NCI-H1105 treated with DMSO at 0.1 percent for 48 hours (cell line): ENCODE measurements around the gene BRSK2.
"Not testable (repeated sequence)": the region's sequence is repeated elsewhere in the genome, so short reads cannot be mapped to it uniquely, and the experiment has no call there.

Experiments
- DNase-seq: peaks from one replicate; lab custom pipeline; 2025; lab: John Stamatoyannopoulos, UW

The BRSK2 gene

GRCh38 chr11:1409852-1410125 lies 20.1 kb downstream of the BRSK2 start:
- DNase-seq = not testable (repeated sequence)

DNA sequence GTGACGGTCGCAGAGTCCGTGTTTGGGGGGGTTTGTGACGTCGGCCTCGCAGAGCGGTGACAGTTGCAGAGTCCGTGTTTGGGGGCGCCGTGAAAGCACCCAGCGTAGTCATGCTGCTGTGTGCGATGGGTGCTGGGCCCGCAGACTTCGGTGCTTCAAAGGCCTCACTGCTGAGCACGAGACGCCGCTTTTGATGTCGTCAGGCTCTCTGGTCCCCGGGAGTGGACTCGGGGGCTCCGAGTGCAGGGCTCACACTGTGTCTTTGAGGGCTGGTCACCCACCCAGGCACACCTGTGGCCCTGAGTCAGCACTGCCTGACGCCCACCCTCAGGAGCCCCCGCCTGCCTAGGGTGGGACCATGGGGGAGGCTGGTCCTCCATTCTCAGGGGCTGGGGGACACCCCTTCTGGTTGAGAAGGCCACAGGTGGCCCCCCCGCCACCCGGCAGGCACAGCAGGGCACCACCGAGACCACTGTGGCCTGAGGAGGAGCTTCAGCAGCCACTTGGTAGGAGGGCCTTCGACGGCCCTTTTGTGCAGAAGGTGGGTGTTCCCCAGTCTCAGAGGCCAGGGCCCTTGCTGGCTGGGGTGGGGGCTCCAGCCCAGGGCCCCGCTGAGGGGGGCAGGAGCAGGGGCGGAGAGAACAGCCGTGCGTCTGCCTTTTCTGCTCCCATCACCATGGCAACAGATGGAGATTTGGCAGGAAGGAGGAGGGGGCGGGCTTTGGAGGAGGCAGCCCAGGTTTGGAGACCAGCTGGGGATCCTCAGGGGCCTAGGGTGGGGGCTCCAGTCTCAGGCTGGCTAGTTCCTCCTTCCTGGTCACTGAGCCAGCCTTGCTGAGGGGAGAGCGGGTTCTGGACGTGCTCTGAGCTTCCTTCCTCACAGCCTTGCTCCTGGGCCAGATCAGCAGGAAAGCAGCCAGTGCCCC lies 20.9 kb downstream of the BRSK2 start:
- no peak for DNase-seq

- no peak for DNase-seq
These were observed 21.6 kb downstream of the BRSK2 start for GRCh38 chr11:1411301-1411700.

GRCh38 chr11:1411739-1412138 lies 22.0 kb downstream of the BRSK2 start:
- DNase-seq = not testable (repeated sequence)

DNA sequence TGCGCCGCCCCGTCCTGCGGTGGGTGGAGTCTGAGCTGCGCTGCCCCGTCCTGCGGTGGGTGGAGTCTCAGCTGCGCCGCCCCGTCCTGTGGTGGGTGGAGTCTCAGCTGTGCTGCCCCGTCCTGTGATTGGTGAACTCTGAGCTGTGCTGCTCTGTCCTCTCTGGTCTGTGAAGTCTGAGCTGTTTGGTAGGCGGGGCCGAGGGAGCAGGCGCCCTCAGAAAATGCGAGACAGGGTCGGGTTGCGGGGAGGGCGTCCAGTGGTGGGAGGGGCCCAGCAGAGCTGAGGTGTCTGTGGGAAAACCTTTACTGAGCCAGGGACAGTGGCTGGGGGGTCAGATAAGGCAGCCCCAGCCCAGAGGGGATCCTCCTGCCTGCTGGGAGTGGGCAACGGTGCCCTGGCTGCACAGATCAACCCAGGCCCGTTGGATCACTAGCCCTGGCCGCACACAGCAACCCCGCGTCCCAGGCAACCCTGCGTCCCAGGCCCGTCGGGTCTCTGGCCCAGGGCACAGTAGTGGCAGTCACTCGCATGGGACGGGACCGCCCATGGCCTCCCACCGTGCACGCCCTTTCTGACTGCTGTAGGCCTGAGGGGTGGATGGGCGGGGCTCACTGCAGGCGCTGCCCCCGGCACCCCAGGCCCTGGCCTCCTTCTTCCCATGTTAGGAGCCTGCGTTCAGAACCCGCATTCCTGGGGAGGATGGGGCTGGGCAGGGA lies 22.8 kb downstream of the BRSK2 start:
- no peak for DNase-seq

DNA sequence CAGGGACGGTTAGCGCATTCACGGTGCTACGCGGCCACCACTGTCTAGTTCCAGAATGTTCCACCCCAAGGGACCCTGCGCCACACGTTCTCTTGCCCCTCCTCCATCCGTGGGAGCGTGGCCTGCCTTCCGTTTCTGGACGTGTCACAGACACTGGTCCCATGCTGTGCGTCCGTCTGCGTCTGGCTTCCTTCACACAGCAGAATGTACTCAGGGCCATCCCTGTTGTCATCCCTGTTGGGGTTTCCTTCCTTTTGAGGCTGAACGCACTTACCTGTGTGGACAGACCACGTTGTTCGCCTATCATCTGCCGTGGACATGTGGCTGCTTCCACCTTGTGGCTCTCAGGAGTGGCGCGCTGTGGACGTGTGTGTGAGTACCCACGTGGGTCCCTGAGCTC lies 24.9 kb downstream of the BRSK2 start:
- no peak for DNase-seq

DNA sequence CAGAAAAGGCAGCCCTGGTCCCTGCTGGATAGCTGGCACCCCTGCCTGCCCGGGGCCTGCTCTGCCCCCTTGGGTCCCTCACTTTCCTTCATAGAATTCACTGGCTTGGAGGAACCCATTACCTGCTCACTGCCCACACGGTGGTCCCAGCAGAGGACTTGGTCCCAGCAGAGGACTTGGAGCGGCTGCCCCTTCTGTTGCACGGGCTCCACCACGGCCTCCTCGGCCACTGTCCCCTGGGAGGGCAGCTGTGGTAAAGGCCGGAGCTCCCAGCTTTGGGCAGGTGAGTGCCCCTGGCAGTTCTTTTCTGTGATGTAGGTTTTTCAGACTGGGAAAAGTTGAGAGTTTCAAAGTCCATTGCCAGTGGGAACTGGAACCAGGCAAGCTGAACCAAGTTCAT lies 25.9 kb downstream of the BRSK2 start:
- no peak for DNase-seq

GRCh38 chr11:1418192-1418795 lies 28.6 kb downstream of the BRSK2 start:
- not testable (repeated sequence) for DNase-seq

GRCh38 chr11:1419811-1420210 lies 30.1 kb downstream of the BRSK2 start:
- no peak for DNase-seq

- DNase-seq = no peak
These were observed 31.6 kb downstream of the BRSK2 start for GRCh38 chr11:1421291-1421690.

- no peak for DNase-seq
These were observed 32.7 kb downstream of the BRSK2 start for GRCh38 chr11:1422481-1422880.

- DNase-seq = no peak
These were observed 33.2 kb downstream of the BRSK2 start for GRCh38 chr11:1422981-1423380.

GRCh38 chr11:1423406-1423805 lies 33.7 kb downstream of the BRSK2 start:
- DNase-seq = not testable (repeated sequence)

- no peak for DNase-seq
These were observed 35.3 kb downstream of the BRSK2 start for GRCh38 chr11:1425006-1425405.

DNA sequence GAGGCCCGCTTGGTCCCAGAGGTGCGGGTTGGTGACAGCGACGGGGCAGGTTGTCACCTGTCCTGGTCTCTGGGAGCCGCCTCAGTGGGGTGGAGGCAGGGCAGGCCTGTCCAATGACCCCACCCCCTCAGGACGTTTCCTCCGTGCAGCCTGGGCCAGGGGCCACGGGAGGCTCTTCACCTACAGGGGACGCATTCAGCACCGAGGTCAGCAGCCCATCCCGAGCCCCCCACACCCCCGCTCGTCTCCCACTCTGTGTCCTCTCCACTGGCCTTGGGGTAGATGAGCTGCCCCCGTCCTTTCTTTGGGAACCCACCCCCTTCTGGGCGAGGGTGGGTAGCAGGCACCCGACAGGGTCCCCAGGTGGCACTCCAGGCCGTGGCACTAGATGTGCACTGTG lies 35.7 kb downstream of the BRSK2 start:
- no peak for DNase-seq

GRCh38 chr11:1428762-1429316 lies 39.1 kb downstream of the BRSK2 start:
- DNase-seq = no peak

DNA sequence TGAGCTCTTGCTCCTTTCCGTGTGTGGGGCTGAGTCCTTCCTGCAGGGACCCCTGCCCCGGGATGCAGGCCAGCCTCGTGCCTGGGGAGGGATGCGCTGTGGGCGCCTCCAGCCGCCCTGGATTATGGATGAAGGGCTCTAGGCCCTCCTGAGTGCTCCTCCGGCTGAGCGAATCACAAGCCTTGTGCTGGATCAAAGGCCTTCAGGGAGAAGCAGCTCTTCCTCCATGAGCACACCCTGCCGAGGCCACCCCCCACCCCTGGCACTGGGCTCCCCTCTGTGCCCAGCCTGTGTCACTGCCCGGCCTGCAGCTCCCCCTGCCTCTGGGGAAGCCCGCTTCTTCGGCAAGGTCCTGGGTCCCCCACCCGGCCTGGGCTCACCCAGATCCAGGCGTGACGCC lies 43.8 kb downstream of the BRSK2 start:
- no peak for DNase-seq

DNA sequence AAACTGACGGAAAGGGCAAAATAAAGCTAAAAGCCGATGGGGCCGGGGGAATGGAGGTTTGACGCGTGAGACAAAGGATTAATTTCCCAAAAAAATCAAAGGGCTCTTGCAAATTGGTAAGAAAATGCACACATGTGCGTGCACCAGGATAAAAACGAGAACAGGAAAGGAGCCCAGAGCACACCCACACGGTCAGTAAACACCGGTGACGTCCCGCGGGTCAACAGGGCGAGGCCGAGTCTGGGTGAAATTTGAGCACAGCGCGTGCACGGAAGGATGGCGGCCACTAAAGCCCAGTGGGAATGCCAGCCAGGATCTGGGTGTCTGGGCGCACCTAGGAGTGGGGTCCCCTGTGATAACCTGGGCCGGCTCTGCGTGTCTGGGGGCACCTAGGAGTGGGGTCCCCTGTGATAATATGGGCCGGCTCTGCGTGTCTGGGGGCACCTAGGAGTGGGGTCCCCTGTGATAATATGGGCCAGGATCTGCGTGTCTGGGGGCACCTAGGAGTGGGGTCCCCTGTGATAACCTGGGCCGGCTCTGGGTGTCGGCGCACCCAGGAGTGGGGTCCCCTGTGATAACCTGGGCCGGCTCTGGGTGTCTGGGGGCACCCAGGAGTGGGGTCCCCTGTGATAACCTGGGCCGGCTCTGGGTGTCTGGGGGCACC lies 44.4 kb downstream of the BRSK2 start:
- DNase-seq = no peak

GRCh38 chr11:1435479-1435819 lies 45.7 kb downstream of the BRSK2 start:
- not testable (repeated sequence) for DNase-seq

DNA sequence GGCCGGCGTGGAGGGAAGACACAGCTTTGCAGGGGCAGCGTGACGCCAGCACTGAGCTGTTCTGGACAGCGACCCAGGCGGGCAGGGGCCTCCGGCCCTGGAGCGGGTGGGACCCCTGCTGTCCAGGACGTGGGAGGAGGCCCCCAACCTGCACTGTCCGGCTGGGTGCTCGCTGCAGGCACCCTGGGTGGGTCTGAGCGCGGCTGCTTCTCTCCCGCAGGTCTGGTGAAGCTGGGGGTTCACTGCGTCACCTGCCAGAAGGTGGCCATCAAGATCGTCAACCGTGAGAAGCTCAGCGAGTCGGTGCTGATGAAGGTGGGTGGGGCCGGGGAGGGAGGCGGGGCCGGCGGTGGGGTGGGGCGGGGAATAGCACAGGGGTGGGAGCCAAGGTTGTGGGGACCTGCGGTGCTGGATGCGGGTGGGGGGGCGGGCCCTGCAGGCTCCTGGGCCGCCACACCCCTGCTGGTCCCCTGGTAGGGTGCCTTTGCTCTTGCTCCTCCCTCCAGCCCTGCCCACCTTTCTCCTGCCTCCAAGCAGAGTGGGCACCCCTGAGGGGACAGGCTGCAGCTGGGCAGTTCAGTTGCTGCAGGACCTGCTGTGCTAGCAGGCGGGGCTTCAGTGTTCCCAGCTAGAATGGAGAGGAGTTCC lies 46.2 kb downstream of the BRSK2 start:
- no peak for DNase-seq

GRCh38 chr11:1436468-1437039 lies 46.8 kb downstream of the BRSK2 start:
- DNase-seq = no peak
